ENCODE results near the gene PSMB11.

The PSMB11 gene

GRCh38 chr14:23045419-23046357, 3.7 kb downstream of the PSMB11 start:
- DNase-seq (ENCODE audit: low spot score) = no peak

GRCh38 chr14:23047034-23047634, 5.1 kb downstream of the PSMB11 start:
- TF ChIP-seq CTCF (IDR thresholded peaks at IDR 0.05; ENCODE audit: extremely low read depth, missing control alignments) = no peak
- DNase-seq (ENCODE audit: low spot score) = no peak

More at GRCh38 chr14:23045419-23046357, 3.7 kb downstream of the PSMB11 start:
- no peak for TF ChIP-seq CTCF (IDR thresholded peaks at IDR 0.05; ENCODE audit: extremely low read depth, missing control alignments)

- DNase-seq (ENCODE audit: low spot score) = no peak
- TF ChIP-seq CTCF (IDR thresholded peaks at IDR 0.05; ENCODE audit: extremely low read depth, missing control alignments) = no peak
Observed at GRCh38 chr14:23047751-23048693, 6.0 kb downstream of the PSMB11 start.

DNA sequence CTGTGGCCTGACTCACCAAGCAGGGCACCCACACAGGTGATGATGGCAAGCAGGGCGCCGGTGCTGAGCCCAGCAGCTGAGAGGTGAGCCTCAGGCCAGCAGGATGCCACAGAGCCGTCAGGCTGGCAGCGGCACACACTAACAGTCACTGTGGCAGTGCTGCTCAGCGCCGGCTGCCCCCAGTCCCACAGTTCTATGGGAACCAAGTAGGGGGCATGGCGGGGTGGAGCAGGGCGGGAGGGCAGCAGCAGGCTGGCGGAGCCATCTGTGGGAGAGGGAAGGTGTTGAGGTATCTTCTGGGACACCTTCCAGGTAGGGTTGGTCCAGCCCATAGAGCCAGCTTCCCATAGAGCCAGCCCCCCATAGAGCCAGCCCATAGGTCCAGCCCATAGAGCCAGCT, 7.0 kb downstream of the PSMB11 start:
- DNase-seq (ENCODE audit: low spot score) = no peak
- TF ChIP-seq CTCF (IDR thresholded peaks at IDR 0.05; ENCODE audit: extremely low read depth, missing control alignments) = no peak

- no peak for DNase-seq (ENCODE audit: low spot score)
- no peak for TF ChIP-seq CTCF (IDR thresholded peaks at IDR 0.05; ENCODE audit: extremely low read depth, missing control alignments)
Observed at GRCh38 chr14:23051141-23052057, 9.4 kb downstream of the PSMB11 start.

- no peak for TF ChIP-seq CTCF (IDR thresholded peaks at IDR 0.05; ENCODE audit: extremely low read depth, missing control alignments)
- DNase-seq (ENCODE audit: low spot score) = no peak
Observed at GRCh38 chr14:23052182-23052623, 10.2 kb downstream of the PSMB11 start.
